Measurements from ENCODE around the gene IL11RA.

Gene IL11RA

GRCh38 chr9:34633166-34633565 is 18.8 kb upstream of the IL11RA start:
- H3K79me2 ChIP-seq (ENCODE audit: insufficient read depth, low read length): peaks cover 13% of the 10 kb centered on the region; the same call in 1 of the 2 replicates
- H3K4me3 ChIP-seq (ENCODE audit: low read depth, low read length, poor library complexity, severe bottlenecking): no peak overlapping the region
- H3K36me3 ChIP-seq (ENCODE audit: insufficient read depth, low read length): peaks cover 17% of the 10 kb centered on the region
- H3F3A ChIP-seq (ENCODE audit: insufficient read depth, low read length): no peaks in the 10 kb centered on the region
- no peak overlapping the region for H3K27ac ChIP-seq (ENCODE audit: low read depth, low read length, poor library complexity, severe bottlenecking)
- peaks cover 27% of the 10 kb centered on the region for H3K4me1 ChIP-seq (ENCODE audit: insufficient read depth, low read length, severe bottlenecking)
- H2AFZ ChIP-seq (ENCODE audit: low read length): no peak overlapping the region
- H3K27me3 ChIP-seq (ENCODE audit: insufficient read depth, low read length): peaks cover 11% of the 10 kb centered on the region; the same call in 1 of the 2 replicates
- H3K9me2 ChIP-seq (ENCODE audit: low read depth, low read length): no peaks in the 10 kb centered on the region
- no peaks in the 10 kb centered on the region for H3K9me3 ChIP-seq (ENCODE audit: low read length)
- H4K20me1 ChIP-seq (ENCODE audit: insufficient read depth, low read length): no peaks in the 10 kb centered on the region
- H3K4me2 ChIP-seq (ENCODE audit: low read length): no peak overlapping the region
- no peak overlapping the region for H3K9ac ChIP-seq (ENCODE audit: low read length)
- no peak for TF ChIP-seq CTCF (IDR thresholded peaks at IDR 0.05; ENCODE audit: low read length)
- TF ChIP-seq EZH2 (IDR thresholded peaks at IDR 0.05; ENCODE audit: borderline replicate concordance, low read length): no peak

GRCh38 chr9:34633851-34634550 is 18.0 kb upstream of the IL11RA start:
- Histone ChIP-seq H3K27ac (ENCODE audit: low read depth, low read length, poor library complexity, severe bottlenecking) (no peak overlapping the region), H3K4me1 (ENCODE audit: insufficient read depth, low read length, severe bottlenecking) (peaks cover 29% of the 10 kb centered on the region), H3K36me3 (ENCODE audit: insufficient read depth, low read length) (peaks cover 17% of the 10 kb centered on the region), H2AFZ (ENCODE audit: low read length) (no peak overlapping the region), H4K20me1 (ENCODE audit: insufficient read depth, low read length) (no peaks in the 10 kb centered on the region), H3K4me3 (ENCODE audit: low read depth, low read length, poor library complexity, severe bottlenecking) (no peak overlapping the region), H3F3A (ENCODE audit: insufficient read depth, low read length) (no peaks in the 10 kb centered on the region), H3K4me2 (ENCODE audit: low read length) (no peak overlapping the region), H3K79me2 (ENCODE audit: insufficient read depth, low read length) (peaks cover 13% of the 10 kb centered on the region; the same call in 1 of the 2 replicates), H3K9ac (ENCODE audit: low read length) (no peak overlapping the region), H3K27me3 (ENCODE audit: insufficient read depth, low read length) (peaks cover 10% of the 10 kb centered on the region; the same call in 1 of the 2 replicates), H3K9me2 (ENCODE audit: low read depth, low read length) (no peaks in the 10 kb centered on the region), H3K9me3 (ENCODE audit: low read length) (no peaks in the 10 kb centered on the region)
- TF ChIP-seq CTCF (IDR thresholded peaks at IDR 0.05; ENCODE audit: low read length): peak; percentile 92
- no peak for TF ChIP-seq EZH2 (IDR thresholded peaks at IDR 0.05; ENCODE audit: borderline replicate concordance, low read length)

GRCh38 chr9:34634551-34635248 is 17.3 kb upstream of the IL11RA start:
- H2AFZ ChIP-seq (ENCODE audit: low read length): no peak overlapping the region
- TF ChIP-seq CTCF (IDR thresholded peaks at IDR 0.05; ENCODE audit: low read length): no peak
- no peak for TF ChIP-seq EZH2 (IDR thresholded peaks at IDR 0.05; ENCODE audit: borderline replicate concordance, low read length)
- H3K36me3 ChIP-seq (ENCODE audit: insufficient read depth, low read length): peaks cover 17% of the 10 kb centered on the region
- no peaks in the 10 kb centered on the region for H4K20me1 ChIP-seq (ENCODE audit: insufficient read depth, low read length)
- no peaks in the 10 kb centered on the region for H3K9me3 ChIP-seq (ENCODE audit: low read length)
- H3K79me2 ChIP-seq (ENCODE audit: insufficient read depth, low read length): peaks cover 13% of the 10 kb centered on the region; the same call in 1 of the 2 replicates
- H3K4me1 ChIP-seq (ENCODE audit: insufficient read depth, low read length, severe bottlenecking): peaks cover 24% of the 10 kb centered on the region
- H3K9me2 ChIP-seq (ENCODE audit: low read depth, low read length): no peaks in the 10 kb centered on the region
- H3K4me2 ChIP-seq (ENCODE audit: low read length): no peak overlapping the region
- no peaks in the 10 kb centered on the region for H3F3A ChIP-seq (ENCODE audit: insufficient read depth, low read length)
- no peak overlapping the region for H3K9ac ChIP-seq (ENCODE audit: low read length)
- H3K27ac ChIP-seq (ENCODE audit: low read depth, low read length, poor library complexity, severe bottlenecking): no peak overlapping the region
- H3K27me3 ChIP-seq (ENCODE audit: insufficient read depth, low read length): peaks cover 5% of the 10 kb centered on the region; the same call in 1 of the 2 replicates
- H3K4me3 ChIP-seq (ENCODE audit: low read depth, low read length, poor library complexity, severe bottlenecking): no peak overlapping the region

Data from OCI-LY1 (cell line).